Thyroid gland (tissue), 4 donors: Measurements from ENCODE around the gene BCL7C.

Experiments used
- POLR2A ChIP-seq, 2 donors: fragments of 450-650 bp; IDR thresholded peaks; one replicate each; pipeline ENCODE4 v1.6.1; 2017; ENCODE audit warnings: antibody characterized with exemption in 2 of 2, mild to moderate bottlenecking in 2 of 2, moderate library complexity in 1 of 2
- TF ChIP-seq, protein P1 (sequence below), 6 experiments: fragments of 200-600 bp in 3 of 6; fragments of 450-650 bp in 3 of 6; sonication (generic) in 3 of 6; IDR thresholded peaks; one replicate each; pipeline ENCODE4 v1.5.1; 2016 to 2019; ENCODE audit warnings: antibody characterized with exemption in 6 of 6, mild to moderate bottlenecking in 2 of 6, inconsistent platforms in 1 of 6, moderate library complexity in 1 of 6

DNA sequence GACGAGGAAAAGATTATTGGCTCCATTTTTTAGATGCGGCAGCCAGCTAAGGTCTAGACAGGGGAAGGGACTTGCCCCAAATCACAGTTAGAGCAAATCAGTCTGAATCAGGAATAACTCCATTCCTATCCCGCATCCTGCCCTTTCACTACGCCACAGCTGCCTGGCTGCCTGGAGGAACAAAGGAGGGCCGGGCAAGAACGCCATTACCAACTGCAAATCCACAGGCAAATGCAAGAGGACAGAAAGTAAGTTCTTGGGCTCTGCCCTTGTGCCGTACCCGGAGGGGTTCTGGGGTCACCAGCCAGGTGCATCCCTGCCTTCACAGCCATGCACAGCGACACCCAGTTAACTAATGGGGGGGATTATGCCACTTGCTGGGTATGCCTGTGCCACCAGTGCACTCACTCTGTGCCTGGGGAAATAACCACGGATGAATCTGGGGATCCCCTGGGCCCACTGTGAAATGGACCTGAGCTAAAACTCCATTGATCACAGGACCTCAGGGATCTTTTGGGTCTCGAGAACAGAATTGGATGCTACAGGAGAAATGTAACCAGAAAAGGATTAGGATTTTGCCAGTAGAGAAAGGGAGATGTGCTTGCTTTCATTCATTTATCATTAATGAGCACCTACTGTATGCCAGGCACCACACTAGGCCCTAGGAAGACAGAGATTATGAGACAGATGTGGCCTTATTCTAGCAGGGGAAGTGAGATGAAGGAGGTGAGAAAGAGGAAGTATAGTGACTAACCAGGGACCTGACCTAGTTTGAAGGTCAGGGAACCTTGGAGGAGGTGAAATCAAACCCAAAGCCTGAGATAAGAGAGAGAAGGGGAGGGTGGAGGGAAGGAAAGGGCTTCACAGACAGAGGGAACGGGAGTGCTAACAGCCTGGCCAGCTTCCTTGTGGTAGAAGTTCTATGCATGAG lies 17.7 kb downstream of the BCL7C start:
- TF ChIP-seq, protein P1, sequence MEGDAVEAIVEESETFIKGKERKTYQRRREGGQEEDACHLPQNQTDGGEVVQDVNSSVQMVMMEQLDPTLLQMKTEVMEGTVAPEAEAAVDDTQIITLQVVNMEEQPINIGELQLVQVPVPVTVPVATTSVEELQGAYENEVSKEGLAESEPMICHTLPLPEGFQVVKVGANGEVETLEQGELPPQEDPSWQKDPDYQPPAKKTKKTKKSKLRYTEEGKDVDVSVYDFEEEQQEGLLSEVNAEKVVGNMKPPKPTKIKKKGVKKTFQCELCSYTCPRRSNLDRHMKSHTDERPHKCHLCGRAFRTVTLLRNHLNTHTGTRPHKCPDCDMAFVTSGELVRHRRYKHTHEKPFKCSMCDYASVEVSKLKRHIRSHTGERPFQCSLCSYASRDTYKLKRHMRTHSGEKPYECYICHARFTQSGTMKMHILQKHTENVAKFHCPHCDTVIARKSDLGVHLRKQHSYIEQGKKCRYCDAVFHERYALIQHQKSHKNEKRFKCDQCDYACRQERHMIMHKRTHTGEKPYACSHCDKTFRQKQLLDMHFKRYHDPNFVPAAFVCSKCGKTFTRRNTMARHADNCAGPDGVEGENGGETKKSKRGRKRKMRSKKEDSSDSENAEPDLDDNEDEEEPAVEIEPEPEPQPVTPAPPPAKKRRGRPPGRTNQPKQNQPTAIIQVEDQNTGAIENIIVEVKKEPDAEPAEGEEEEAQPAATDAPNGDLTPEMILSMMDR (IDR thresholded peaks at IDR 0.05), result no peak
- TF ChIP-seq POLR2A (IDR thresholded peaks at IDR 0.05), result no peak
